Endothelial cell of umbilical vein (primary cell): ENCODE results near the gene LNX2. TPM values are rescaled to one million over a fixed set of nuclear protein-coding genes. Genes with fewer than 3 reads are reported as not detected.

Experiments used
- BruUV-seq: library from RNA; stranded (reverse); fragments of 400-500 nt; replicated peaks from 2 replicates; lab custom pipeline; 2021; lab: Mats Ljungman, UMichigan
- CTCF ChIA-PET: fragments of 300-600, 350-600 bp; sonication (Branson Sonifier 250); formaldehyde crosslinking; loops from one replicate; lab custom pipeline; 2021; ENCODE audit warnings: antibody characterized with exemption, inconsistent platforms; lab: Charles Lee
- POLR2A ChIA-PET: fragments of 300-600, 350-600 bp; sonication (Branson Sonifier 250); formaldehyde crosslinking; loops from one replicate; lab custom pipeline; 2021; ENCODE audit warnings: antibody characterized with exemption, inconsistent platforms; lab: Charles Lee
- DNase-seq: peaks from one replicate; pipeline ENCODE4 v3.0.0-alpha.2; 2011; ENCODE audit warnings: low read depth, low spot score
- FAIRE-seq: peaks from 2 replicates; lab custom pipeline; 2011; peaks lifted over from hg19 to GRCh38; lab: Jason Lieb, UNC
- H2AFZ ChIP-seq: 2 replicates; pipeline ENCODE4 v1.6.0; 2012; ENCODE audit warnings: low read depth, low read length, control low read depth, inconsistent platforms
- H3K27ac ChIP-seq: 2 replicates; pipeline ENCODE4 v1.5.1; 2011; ENCODE audit warnings: low read depth, mild to moderate bottlenecking, control low read depth, low read length, moderate library complexity; ENCODE audit not compliant: insufficient read depth
- H3K27me3 ChIP-seq, 2 experiments: 2 replicates each; pipeline versions ENCODE4 v1.6.0 to v1.6.1; 2011; ENCODE audit warnings: low read length in 2 of 2, mixed read lengths in 1 of 2; ENCODE audit not compliant: control insufficient read depth in 2 of 2, insufficient read depth in 2 of 2
- H3K36me3 ChIP-seq, 2 experiments: 2 replicates in 1 of 2; 3 replicates in 1 of 2; pipeline ENCODE4 v1.5.1; 2011; ENCODE audit warnings: low read length in 2 of 2, mild to moderate bottlenecking in 1 of 2, moderate library complexity in 1 of 2; ENCODE audit not compliant: control insufficient read depth in 2 of 2, insufficient read depth in 2 of 2; ENCODE audit errors: extremely low read depth in 1 of 2
- H3K4me1 ChIP-seq: 3 replicates; pipeline ENCODE4 v1.5.1; 2011; ENCODE audit warnings: mild to moderate bottlenecking, low read length; ENCODE audit not compliant: control insufficient read depth, insufficient read depth; ENCODE audit errors: extremely low read depth
- H3K4me2 ChIP-seq: 2 replicates; pipeline ENCODE4 v1.6.1; 2011; ENCODE audit warnings: low read length, control low read depth, mixed read lengths; ENCODE audit not compliant: insufficient read depth
- H3K4me3 ChIP-seq, 3 experiments: fragments of 200-600 bp in 1 of 3; sonication (generic), shearing (Covaris generic) in 1 of 3; replicated peaks in 1 of 3; 2 replicates each; pipeline ENCODE4 v1.5.1; 2011 to 2016; ENCODE audit warnings: control low read depth in 3 of 3, low read length in 3 of 3, mild to moderate bottlenecking in 2 of 3, inconsistent platforms in 1 of 3, low read depth in 1 of 3, moderate library complexity in 1 of 3; ENCODE audit not compliant: insufficient read depth in 1 of 3
- H3K79me2 ChIP-seq: 2 replicates; pipeline ENCODE4 v1.6.0; 2012; ENCODE audit warnings: low read length, inconsistent platforms; ENCODE audit not compliant: control insufficient read depth, insufficient read depth
- H3K9ac ChIP-seq: replicated peaks from 2 replicates; pipeline ENCODE3; 2011; ENCODE audit warnings: low read length, control low read depth; ENCODE audit not compliant: insufficient read depth; ENCODE audit errors: extremely low read depth
- H3K9me1 ChIP-seq: replicated peaks from 3 replicates; pipeline ENCODE4 v1.6.0; 2011; ENCODE audit warnings: mild to moderate bottlenecking, low read length; ENCODE audit not compliant: control insufficient read depth, insufficient read depth; ENCODE audit errors: extremely low read depth
- H3K9me3 ChIP-seq: replicated peaks from 2 replicates; pipeline ENCODE4 v1.5.1; 2012; ENCODE audit warnings: low read length, inconsistent platforms; ENCODE audit not compliant: control insufficient read depth, insufficient read depth
- H4K20me1 ChIP-seq: replicated peaks from 2 replicates; pipeline ENCODE3; 2011; ENCODE audit warnings: mild to moderate bottlenecking, low read length; ENCODE audit not compliant: control insufficient read depth, insufficient read depth; ENCODE audit errors: extremely low read depth
- EZH2 ChIP-seq: IDR thresholded peaks from 2 replicates; pipeline ENCODE4 v1.6.1; 2012; ENCODE audit warnings: borderline replicate concordance, low read depth, mild to moderate bottlenecking, moderate library complexity, low read length, inconsistent platforms; ENCODE audit not compliant: severe bottlenecking
- FOS ChIP-seq: IDR thresholded peaks from 2 replicates; pipeline ENCODE4 v1.6.1; 2011; ENCODE audit warnings: mild to moderate bottlenecking, low read length, moderate library complexity, borderline replicate concordance; ENCODE audit not compliant: insufficient read depth
- GATA2 ChIP-seq: IDR thresholded peaks from 2 replicates; pipeline ENCODE4 v1.7.0; 2011; ENCODE audit warnings: low read depth, mild to moderate bottlenecking, moderate library complexity, mixed read lengths, low read length; ENCODE audit not compliant: insufficient read length, insufficient read depth
- JUN ChIP-seq: IDR thresholded peaks from 2 replicates; pipeline ENCODE4 v1.6.1; 2011; ENCODE audit warnings: borderline replicate concordance, low read depth; ENCODE audit not compliant: insufficient read length, insufficient read depth
- MYC ChIP-seq: IDR thresholded peaks from one replicate; pipeline ENCODE4 v1.6.1; 2011; ENCODE audit warnings: mild to moderate bottlenecking, low read depth, low read length
- POLR2A ChIP-seq: IDR thresholded peaks from 2 replicates; pipeline ENCODE4 v1.6.1; 2012; ENCODE audit warnings: low read depth, mild to moderate bottlenecking, control low read depth, low read length
- POLR2AphosphoS5 ChIP-seq: IDR thresholded peaks from 2 replicates; pipeline ENCODE4 v1.6.1; 2012; ENCODE audit warnings: low read depth, mild to moderate bottlenecking, control low read depth, low read length, moderate library complexity; ENCODE audit not compliant: insufficient read depth
- dilution Hi-C: fragments of 300-500 bp; cut with MboI; formaldehyde crosslinking; loops from one replicate; pipeline ENCODE4 v1.15.0; 2019; ENCODE audit warnings: low sequenced_read_pairs; ENCODE audit not compliant: extremely low pct_ligation_motif_present
- intact Hi-C: fragments of 100-400 bp; cut with micrococcal nuclease; formaldehyde crosslinking; loops from one replicate; pipeline ENCODE4 v1.10.0; 2022
- polyA plus RNA-seq, 4 experiments: library from polyadenylated mRNA; depleted of rRNA in 3 of 4; stranded (reverse) in 3 of 4; unstranded in 1 of 4; fragments of >200 nt; gene quantifications; 2 replicates each; pipeline versions ENCODE4 v1.2.1 to v1.2.3, GENCODE V29; 2011 to 2012; ENCODE audit warnings: missing spikeins in 1 of 4
- total RNA-seq: library from RNA; stranded (reverse); gene quantifications from 2 replicates; pipeline ENCODE4 v1.2.3, GENCODE V29; 2021
- TF ChIP-seq, protein P1 (sequence below), 2 donors: IDR thresholded peaks; 1 replicate in 1 of 2; 2 replicates in 1 of 2; pipeline ENCODE4 v1.5.1; 2011; ENCODE audit warnings: low read length in 2 of 2, mild to moderate bottlenecking in 2 of 2, moderate library complexity in 2 of 2, control low read depth in 1 of 2, inconsistent platforms in 1 of 2, low read depth in 1 of 2; ENCODE audit not compliant: insufficient read depth in 1 of 2; ENCODE audit errors: extremely low read depth in 1 of 2
- TF ChIP-seq, protein P2 (sequence below): IDR thresholded peaks from 2 replicates; pipeline ENCODE4 v1.6.1; 2011; ENCODE audit not compliant: insufficient read depth, insufficient read length

The LNX2 gene
- total and polyA plus RNA-seq, 2 donors (not counting 3 experiments of a cell fraction or from before 2014, with no cell fraction given), result 7.0 to 9.1 TPM

DNA sequence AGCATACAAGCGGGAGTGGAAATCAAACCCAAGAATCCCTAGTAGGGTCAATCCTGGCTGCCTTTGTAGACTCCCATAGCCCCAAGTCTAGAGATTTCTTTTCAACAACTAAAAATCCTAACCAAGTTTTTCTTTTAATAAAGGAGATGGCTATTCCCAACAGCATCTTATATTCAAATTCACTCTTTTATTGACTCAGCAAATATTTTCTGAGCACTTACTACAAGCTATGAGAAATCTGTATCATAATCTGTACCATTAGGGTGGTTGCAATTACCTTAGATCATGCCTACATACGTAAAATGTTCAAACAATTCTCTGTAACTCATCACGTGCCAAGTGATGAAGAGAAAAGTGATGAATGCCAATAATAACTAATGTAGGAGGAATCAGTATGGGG lies 54.5 kb downstream of the LNX2 start:
- POLR2A ChIA-PET, result no interaction called here
- FAIRE-seq (no peak), DNase-seq (no peak)
- Histone ChIP-seq H3K27ac (no peak overlapping the region), H3K36me3 (peaks cover 3 to 6% of the 10 kb centered on the region in 2 experiments), H3K9me1 (no peaks in the 10 kb centered on the region), H3K4me2 (no peak overlapping the region), H2AFZ (no peak overlapping the region), H3K9me3 (no peaks in the 10 kb centered on the region), H3K27me3 (no peaks in the 10 kb centered on the region), H3K79me2 (no peaks in the 10 kb centered on the region), H3K4me1 (peaks cover 7% of the 10 kb centered on the region), H4K20me1 (no peaks in the 10 kb centered on the region), H3K4me3 (no peak overlapping the region), H3K9ac (no peak overlapping the region)
- CTCF ChIA-PET, result interaction anchor here (1.8 kb wide), 1 partner anchor 33 kb away, joined by 5 read pairs; no protein-coding TSS in a partner anchor
- dilution Hi-C loops (no loop called here), intact Hi-C loops (no loop called here)
- no TSS peak for BruUV-seq
- no peak for TF ChIP-seq GATA2
- no peak for TF ChIP-seq POLR2A
- TF ChIP-seq POLR2AphosphoS5, result no peak
- TF ChIP-seq, protein P1, sequence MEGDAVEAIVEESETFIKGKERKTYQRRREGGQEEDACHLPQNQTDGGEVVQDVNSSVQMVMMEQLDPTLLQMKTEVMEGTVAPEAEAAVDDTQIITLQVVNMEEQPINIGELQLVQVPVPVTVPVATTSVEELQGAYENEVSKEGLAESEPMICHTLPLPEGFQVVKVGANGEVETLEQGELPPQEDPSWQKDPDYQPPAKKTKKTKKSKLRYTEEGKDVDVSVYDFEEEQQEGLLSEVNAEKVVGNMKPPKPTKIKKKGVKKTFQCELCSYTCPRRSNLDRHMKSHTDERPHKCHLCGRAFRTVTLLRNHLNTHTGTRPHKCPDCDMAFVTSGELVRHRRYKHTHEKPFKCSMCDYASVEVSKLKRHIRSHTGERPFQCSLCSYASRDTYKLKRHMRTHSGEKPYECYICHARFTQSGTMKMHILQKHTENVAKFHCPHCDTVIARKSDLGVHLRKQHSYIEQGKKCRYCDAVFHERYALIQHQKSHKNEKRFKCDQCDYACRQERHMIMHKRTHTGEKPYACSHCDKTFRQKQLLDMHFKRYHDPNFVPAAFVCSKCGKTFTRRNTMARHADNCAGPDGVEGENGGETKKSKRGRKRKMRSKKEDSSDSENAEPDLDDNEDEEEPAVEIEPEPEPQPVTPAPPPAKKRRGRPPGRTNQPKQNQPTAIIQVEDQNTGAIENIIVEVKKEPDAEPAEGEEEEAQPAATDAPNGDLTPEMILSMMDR (IDR thresholded peaks at IDR 0.05; ENCODE audit: extremely low read depth in 1 of 2, insufficient read depth in 1 of 2, low read depth in 1 of 2, low read length in 2 of 2), result no peak
- TF ChIP-seq, protein P2, sequence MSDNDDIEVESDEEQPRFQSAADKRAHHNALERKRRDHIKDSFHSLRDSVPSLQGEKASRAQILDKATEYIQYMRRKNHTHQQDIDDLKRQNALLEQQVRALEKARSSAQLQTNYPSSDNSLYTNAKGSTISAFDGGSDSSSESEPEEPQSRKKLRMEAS, result no peak
- TF ChIP-seq JUN, result no peak
- TF ChIP-seq MYC, result no peak
- TF ChIP-seq EZH2, result no peak
- no peak for TF ChIP-seq FOS
